HCT116 (cell line): Measurements from ENCODE around the gene OR10K2. TPM values are rescaled to one million over a fixed set of nuclear protein-coding genes. Genes with fewer than 3 reads are reported as not detected.

Experiments
- ATAC-seq: fragments of 200-7000 bp; cut with Tn5 transposase; 2 replicates; pipeline ENCODE4 v1.9.1; 2020; ENCODE audit warnings: mild to moderate bottlenecking, moderate library complexity
- BruUV-seq: library from RNA; stranded (reverse); fragments of 400-500 nt; replicated peaks from 2 replicates; lab custom pipeline; 2021; lab: Mats Ljungman, UMichigan
- CTCF ChIA-PET: fragments of 300-600 bp; sonication (Branson Sonifier 250); formaldehyde crosslinking; loops from one replicate; lab custom pipeline; 2021; ENCODE audit warnings: antibody characterized with exemption; lab: Charles Lee
- POLR2A ChIA-PET: fragments of 300-600, 350-600 bp; sonication (Branson Sonifier 250); formaldehyde crosslinking; loops from one replicate; lab custom pipeline; 2021; ENCODE audit warnings: antibody characterized with exemption; lab: Charles Lee
- RAD21 ChIA-PET, 2 experiments: fragments of 300-600 bp; sonication (Branson Sonifier 250); formaldehyde crosslinking; loops; one replicate each; lab custom pipeline; 2023; ENCODE audit warnings: low total read pairs in 2 of 2; ENCODE audit not compliant: uncharacterized antibody in 2 of 2, unreplicated experiment in 2 of 2, low non-redundant PET in 1 of 2; lab: Charles Lee
- DNase-seq: peaks from one replicate; pipeline ENCODE4 v3.0.0-alpha.2; 2010; ENCODE audit warnings: low read depth, low spot score
- H2AFZ ChIP-seq: fragments of 200-600 bp; shearing (Covaris generic), sonication (generic); 2 replicates; pipeline ENCODE4 v1.6.1; 2017; ENCODE audit warnings: low read depth, mixed run types, mixed read lengths, antibody characterized with exemption, low read length; ENCODE audit not compliant: poor library complexity, severe bottlenecking
- H3K27ac ChIP-seq: 2 replicates; pipeline ENCODE4 v1.5.1; 2012; ENCODE audit warnings: low read depth, low read length
- H3K27me3 ChIP-seq: fragments of 200-600 bp; sonication (generic); 2 replicates; pipeline ENCODE4 v1.6.1; 2016; ENCODE audit warnings: mixed run types, low read length, mixed read lengths; ENCODE audit not compliant: insufficient read depth
- H3K36me3 ChIP-seq, 2 experiments: fragments of 200-500 bp in 1 of 2; fragments of 200-600 bp in 1 of 2; sonication (Bioruptor generic) in 1 of 2; sonication (generic) in 1 of 2; 2 replicates each; pipeline versions ENCODE4 v1.5.1 to v1.6.1; 2014 to 2016; ENCODE audit warnings: low read length in 2 of 2, inconsistent platforms in 1 of 2, mixed read lengths in 1 of 2, mixed run types in 1 of 2; ENCODE audit not compliant: insufficient read depth in 2 of 2, control insufficient read depth in 1 of 2
- H3K4me1 ChIP-seq, 2 experiments: fragments of 200-600 bp in 1 of 2; sonication (generic) in 1 of 2; 2 replicates each; pipeline versions ENCODE4 v1.5.1 to v1.6.1; 2012 to 2017; ENCODE audit warnings: low read length in 2 of 2, inconsistent platforms in 1 of 2, mild to moderate bottlenecking in 1 of 2, mixed read lengths in 1 of 2, mixed run types in 1 of 2, moderate library complexity in 1 of 2; ENCODE audit not compliant: insufficient read depth in 2 of 2, control insufficient read depth in 1 of 2
- H3K4me2 ChIP-seq: fragments of 200-600 bp; sonication (generic); 2 replicates; pipeline ENCODE4 v1.6.1; 2017; ENCODE audit warnings: mixed run types, low read length, mixed read lengths
- H3K4me3 ChIP-seq, 2 experiments: fragments of 200-600 bp in 1 of 2; sonication (generic) in 1 of 2; replicated peaks in 1 of 2; 2 replicates each; pipeline ENCODE4 v1.5.1; 2011 to 2016; ENCODE audit warnings: low read length in 2 of 2, control low read depth in 1 of 2, low read depth in 1 of 2, mild to moderate bottlenecking in 1 of 2, mixed read lengths in 1 of 2, mixed run types in 1 of 2
- H3K79me2 ChIP-seq: fragments of 200-600 bp; sonication (generic); 2 replicates; pipeline ENCODE4 v1.6.1; 2017; ENCODE audit warnings: mild to moderate bottlenecking, mixed run types, low read length, moderate library complexity, mixed read lengths; ENCODE audit not compliant: insufficient read depth
- H3K9ac ChIP-seq: fragments of 200-600 bp; sonication (generic); 2 replicates; pipeline ENCODE4 v1.6.1; 2016; ENCODE audit warnings: low read length, mixed read lengths
- H3K9me2 ChIP-seq: fragments of 200-600 bp; sonication (generic), shearing (Covaris generic); 2 replicates; pipeline ENCODE4 v1.6.1; 2017; ENCODE audit warnings: mixed run types, mild to moderate bottlenecking, moderate library complexity; ENCODE audit not compliant: insufficient read depth
- H3K9me3 ChIP-seq, 2 experiments: fragments of 200-500 bp in 1 of 2; fragments of 200-600 bp in 1 of 2; sonication (Bioruptor generic) in 1 of 2; sonication (generic) in 1 of 2; 2 replicates each; pipeline ENCODE4 v1.6.1; 2014 to 2017; ENCODE audit warnings: low read length in 2 of 2, mixed read lengths in 2 of 2, inconsistent platforms in 1 of 2, low read depth in 1 of 2, mild to moderate bottlenecking in 1 of 2, mixed run types in 1 of 2, moderate library complexity in 1 of 2; ENCODE audit not compliant: control insufficient read depth in 1 of 2, insufficient read depth in 1 of 2
- H4K20me1 ChIP-seq: fragments of 200-600 bp; sonication (generic), shearing (Covaris generic); 2 replicates; pipeline ENCODE4 v1.6.1; 2017; ENCODE audit warnings: mixed run types, mild to moderate bottlenecking, moderate library complexity; ENCODE audit not compliant: insufficient read depth
- ATF3 ChIP-seq: IDR thresholded peaks from 2 replicates; pipeline ENCODE4 v1.6.1; 2012
- CBX3 ChIP-seq: IDR thresholded peaks from 2 replicates; pipeline ENCODE4 v1.6.1; 2012; ENCODE audit warnings: low read depth
- EGR1 ChIP-seq: IDR thresholded peaks from 2 replicates; pipeline ENCODE4 v1.6.1; 2012; ENCODE audit warnings: low read depth
- ELF1 ChIP-seq: IDR thresholded peaks from 2 replicates; pipeline ENCODE4 v1.6.1; 2012; ENCODE audit warnings: low read depth, borderline replicate concordance
- EZH2phosphoT487 ChIP-seq: fragments of 200-600 bp; IDR thresholded peaks from 2 replicates; pipeline ENCODE4 v1.6.1; 2018; ENCODE audit warnings: antibody characterized with exemption, borderline replicate concordance
- MAX ChIP-seq: IDR thresholded peaks from 2 replicates; pipeline ENCODE4 v1.6.1; 2012
- POLR2AphosphoS5 ChIP-seq: IDR thresholded peaks from 2 replicates; pipeline ENCODE4 v1.6.1; 2011; ENCODE audit warnings: mild to moderate bottlenecking, low read depth, low read length, moderate library complexity
- REST ChIP-seq: IDR thresholded peaks from 2 replicates; pipeline ENCODE4 v1.6.1; 2012; ENCODE audit warnings: low read depth
- SIN3A ChIP-seq: IDR thresholded peaks from 2 replicates; pipeline ENCODE4 v1.6.1; 2012; ENCODE audit warnings: low read depth
- SP1 ChIP-seq: IDR thresholded peaks from 2 replicates; pipeline ENCODE4 v1.6.1; 2012; ENCODE audit warnings: low read depth
- SRF ChIP-seq: IDR thresholded peaks from 2 replicates; pipeline ENCODE4 v1.6.1; 2012; ENCODE audit warnings: low read depth
- TCF7L2 ChIP-seq: IDR thresholded peaks from 2 replicates; pipeline ENCODE4 v1.7.0; 2011; ENCODE audit warnings: borderline replicate concordance, inconsistent platforms; ENCODE audit not compliant: insufficient read depth, insufficient read length; ENCODE audit errors: extremely low read depth
- YY1 ChIP-seq: IDR thresholded peaks from 2 replicates; pipeline ENCODE4 v1.6.1; 2011; ENCODE audit warnings: low read length, low read depth, moderate library complexity, mild to moderate bottlenecking; ENCODE audit not compliant: insufficient replicate concordance; ENCODE audit errors: extremely low read depth
- ZFX ChIP-seq: fragments of 450-650 bp; IDR thresholded peaks from 2 replicates; pipeline ENCODE4 v1.6.1; 2017
- ZNF274 ChIP-seq: fragments of 200-500 bp; sonication (Bioruptor generic); IDR thresholded peaks from 2 replicates; pipeline ENCODE4 v1.6.1; 2014; ENCODE audit warnings: mild to moderate bottlenecking, low read depth, low read length, inconsistent platforms
- intact Hi-C: fragments of 100-400 bp; cut with micrococcal nuclease; formaldehyde crosslinking; loops from 2 replicates; pipeline ENCODE4 v1.10.0; 2022
- total RNA-seq: library from RNA; stranded (reverse); gene quantifications from one replicate; pipeline ENCODE4 v1.2.1, GENCODE V29; 2021; ENCODE audit not compliant: unreplicated experiment

The OR10K2 gene
- total RNA-seq, 1 experiment from 2014 or later, result not detected

- TF ChIP-seq ATF3, result no peak
These were observed 34.9 kb downstream of the OR10K2 start (continued) for GRCh38 chr1:158391099-158391498.

GRCh38 chr1:158390331-158390730, 35.7 kb downstream of the OR10K2 start:
- intact Hi-C loops, result no loop called here
- BruUV-seq, result no TSS peak
- POLR2A ChIA-PET, result no interaction called here
- H3K4me2 ChIP-seq, result no peak overlapping the region
- TF ChIP-seq CBX3 (no peak), SP1 (no peak), SRF (no peak), ELF1 (no peak), POLR2AphosphoS5 (no peak), MAX (no peak), TCF7L2 (no peak), YY1 (no peak), REST (no peak), ATF3 (no peak), ZFX (no peak), EZH2phosphoT487 (no peak), SIN3A (no peak), EGR1 (no peak), ZNF274 (no peak)
- CTCF ChIA-PET, result no interaction called here
- DNase-seq (no peak), ATAC-seq (no peak)
- no peaks in the 10 kb centered on the region for H3K9me3 ChIP-seq
- no peaks in the 10 kb centered on the region for H3K79me2 ChIP-seq
- H3K9me2 ChIP-seq, result no peaks in the 10 kb centered on the region
- H3K9ac ChIP-seq, result no peak overlapping the region
- no peaks in the 10 kb centered on the region for H4K20me1 ChIP-seq
- RAD21 ChIA-PET, result no interaction called here
- no peak overlapping the region for H3K27ac ChIP-seq
- no peaks in the 10 kb centered on the region for H3K4me1 ChIP-seq
- H3K4me3 ChIP-seq, result no peak overlapping the region
- H3K27me3 ChIP-seq, result no peaks in the 10 kb centered on the region
- H2AFZ ChIP-seq, result no peak overlapping the region
- H3K36me3 ChIP-seq, result no peaks in the 10 kb centered on the region
